ENCODE results near the gene SMIM20.
A peak's percentile ranks its signal among the peaks of the same experiment; 100 is the strongest.
"Not testable (repeated sequence)": the region's sequence is repeated elsewhere in the genome, so short reads cannot be mapped to it uniquely, and the experiment has no call there.

The SMIM20 gene

DNA sequence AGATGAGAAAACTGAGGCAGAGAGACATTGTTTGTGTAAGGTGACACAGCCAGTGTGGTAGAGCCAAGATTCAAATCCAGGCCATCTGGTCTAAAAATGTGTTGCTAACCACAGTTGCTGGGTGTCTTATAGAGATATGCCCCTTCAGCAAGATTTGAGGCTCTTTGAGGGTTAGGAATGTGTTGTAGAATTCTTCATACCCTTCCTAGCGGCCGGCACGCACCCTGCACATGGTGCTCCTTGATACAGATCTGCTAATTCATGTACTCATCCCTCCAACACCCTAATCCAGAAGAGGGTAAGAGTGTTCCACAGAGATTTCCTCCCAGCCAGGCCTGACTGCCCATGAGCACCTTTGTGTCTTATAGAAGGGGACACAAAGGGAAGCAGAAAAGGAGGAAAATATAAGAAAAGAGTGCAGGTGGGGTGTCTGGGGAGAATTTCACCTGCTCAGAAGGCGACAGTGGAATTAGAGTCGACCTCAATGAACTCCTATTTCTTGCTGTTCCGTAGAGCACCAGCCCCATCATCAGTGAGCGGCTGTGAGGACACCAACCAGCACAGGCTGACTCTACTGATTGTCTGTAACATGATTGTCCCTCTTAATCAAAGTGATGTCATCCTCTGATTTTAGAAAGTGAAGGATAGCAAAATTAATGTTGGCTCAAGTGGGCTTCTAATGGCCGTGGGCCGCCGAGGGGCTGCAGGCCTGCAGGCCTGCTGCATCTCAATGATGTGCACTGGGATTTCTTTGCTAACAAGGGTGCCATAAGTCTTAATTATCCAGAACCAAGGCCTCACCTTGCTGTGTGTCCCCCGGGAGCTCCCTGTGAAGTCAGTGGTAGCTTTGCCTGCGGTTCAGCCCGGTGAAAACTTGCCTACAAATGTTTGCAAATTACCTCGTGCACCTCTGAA, 24.2 kb upstream of the SMIM20 start:
- no peak for DNase-seq
- intact Hi-C loops (cut with DNase I): no loop called here

DNA sequence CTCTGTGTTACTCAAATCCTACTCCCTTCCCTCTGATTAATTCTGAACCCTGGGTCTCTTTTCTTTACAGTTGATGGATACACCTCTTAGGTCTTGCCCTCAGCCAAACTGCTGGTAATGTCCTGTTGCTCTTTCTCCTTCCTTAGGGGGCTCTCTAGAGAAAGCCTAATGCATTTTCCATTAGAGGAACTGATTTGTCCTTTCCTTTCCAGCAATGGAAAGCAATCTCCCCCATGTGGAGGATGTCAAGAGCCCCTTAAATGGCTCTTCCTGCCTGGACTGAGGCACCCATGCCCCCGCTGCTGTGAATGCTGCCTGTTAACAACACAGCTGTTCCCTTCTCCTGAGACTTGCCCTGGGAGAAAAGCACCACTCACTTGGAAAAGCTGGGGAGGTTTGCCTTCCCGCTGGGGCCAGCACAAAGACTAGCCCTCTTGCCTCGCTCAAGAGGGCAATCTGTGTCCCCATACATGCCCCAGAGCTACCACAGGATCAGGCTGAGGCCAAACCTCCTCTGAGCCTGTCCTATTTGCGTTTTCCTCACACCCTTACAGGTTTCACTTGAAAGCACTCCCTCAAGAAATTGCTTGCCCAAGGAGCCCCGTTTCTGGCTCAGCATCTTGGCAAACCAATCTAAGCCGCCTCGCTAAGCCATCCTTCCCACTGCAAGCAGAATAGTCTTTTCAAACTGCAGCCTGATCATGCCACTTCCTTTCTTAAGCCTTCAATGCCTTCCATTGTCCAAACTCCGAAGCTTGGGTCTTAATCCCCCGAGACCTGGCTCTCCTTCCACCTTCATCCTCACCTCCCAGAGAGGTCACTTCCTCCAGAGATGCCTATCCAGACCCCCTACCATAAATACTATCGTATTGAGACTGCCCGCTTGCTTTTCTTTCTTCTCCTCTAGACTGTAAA, 23.2 kb upstream of the SMIM20 start:
- intact Hi-C loops (cut with DNase I): no loop called here
- DNase-seq: peak in 6 of 42 donors; percentile 8 to 43 (median 24)

DNA sequence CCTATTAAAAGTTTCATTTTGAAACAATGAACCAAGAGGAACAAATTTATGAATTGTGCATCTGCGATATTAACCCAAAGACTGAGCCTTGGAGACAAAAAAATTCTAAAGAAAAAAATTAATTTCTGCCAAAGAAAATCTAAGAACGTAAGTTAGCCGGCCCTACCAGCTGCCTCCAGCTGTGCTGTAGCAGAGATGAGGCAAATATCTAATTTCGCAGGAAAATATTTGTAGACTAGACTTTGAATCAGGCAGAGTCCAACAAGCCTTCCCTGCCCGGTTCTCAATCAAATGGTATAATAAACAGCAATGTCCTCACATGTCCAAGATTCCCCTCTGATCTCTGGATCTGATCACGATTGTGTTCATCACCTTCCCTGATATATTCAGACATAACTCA, 21.2 kb upstream of the SMIM20 start:
- no peak for DNase-seq
- intact Hi-C loops (cut with DNase I): no loop called here

DNA sequence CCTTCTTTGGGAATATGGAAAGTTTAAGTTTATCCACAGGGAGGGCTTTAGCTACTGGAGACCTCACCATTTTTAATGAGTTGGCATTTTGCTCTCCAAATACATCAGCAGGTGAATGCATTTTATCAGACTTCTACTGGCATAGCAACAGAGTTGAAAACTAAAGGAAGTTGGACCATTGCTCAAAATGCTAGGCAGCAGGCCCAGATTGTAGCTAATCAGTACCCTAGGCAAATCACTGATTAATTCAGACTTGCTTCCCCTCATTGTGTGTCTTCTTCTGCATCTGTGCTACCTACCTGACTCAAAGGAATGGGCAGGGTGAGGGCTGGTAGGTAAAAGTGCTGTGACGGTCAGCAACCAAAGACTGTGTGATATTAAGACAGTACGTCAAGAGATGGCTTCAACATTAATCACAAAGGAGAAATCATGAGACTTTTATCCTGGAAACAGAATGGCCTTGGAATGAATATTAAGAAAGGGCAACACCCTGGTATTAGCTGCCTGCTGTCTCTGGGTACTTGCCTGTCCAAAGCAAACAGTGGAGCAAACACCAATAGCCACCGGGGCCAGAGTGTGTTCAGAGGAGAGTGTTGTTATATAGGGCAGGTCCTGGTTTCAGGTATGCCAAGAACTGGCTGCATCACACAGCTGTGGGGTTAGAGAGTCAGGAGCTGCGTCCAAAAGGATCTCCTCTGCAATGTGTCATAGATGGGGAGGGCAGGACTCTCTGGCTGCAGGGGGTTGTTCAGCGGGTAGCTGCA, 17.1 kb upstream of the SMIM20 start:
- no peak for DNase-seq
- intact Hi-C loops (cut with DNase I): no loop called here

DNA sequence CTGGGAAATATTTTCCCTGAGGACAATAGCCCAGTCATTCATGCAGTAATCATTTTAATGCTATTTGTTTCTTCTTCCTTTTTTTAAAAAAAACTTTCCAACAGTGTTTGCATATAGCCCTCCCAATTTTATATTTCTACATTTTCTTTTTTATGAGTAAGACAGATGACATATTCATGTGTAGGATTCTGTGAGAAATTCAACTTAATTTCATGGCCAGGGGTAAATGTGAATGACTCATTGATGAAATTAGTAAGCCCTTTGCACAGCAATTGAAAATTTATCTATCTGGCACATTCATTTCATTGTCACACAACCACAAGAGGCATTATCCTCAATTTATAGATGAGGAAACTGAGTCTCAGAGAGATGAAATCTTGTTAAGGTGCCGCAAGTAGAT, 13.7 kb upstream of the SMIM20 start:
- no peak for DNase-seq
- intact Hi-C loops (cut with DNase I): no loop called here

DNA sequence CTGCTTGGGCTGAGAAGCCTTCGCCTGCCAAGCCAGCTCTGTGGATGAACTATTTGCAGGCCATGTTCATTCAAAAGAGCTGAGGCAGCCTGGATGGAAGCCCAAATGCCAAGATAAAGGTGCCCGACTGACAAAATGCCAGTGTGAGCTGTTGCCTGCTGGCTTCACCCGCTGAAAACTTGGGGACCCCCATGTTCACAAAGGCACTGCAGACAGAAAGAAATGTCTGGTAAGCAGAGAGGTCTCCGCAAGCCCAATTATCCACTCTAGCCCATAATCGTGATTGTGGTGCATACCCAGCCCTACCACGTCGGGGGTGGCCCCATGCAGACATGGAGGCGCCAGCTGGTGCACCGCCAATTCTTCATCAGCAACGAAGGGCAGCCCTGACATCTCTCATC, 13.0 kb upstream of the SMIM20 start:
- intact Hi-C loops (cut with DNase I): no loop called here
- peak in 13 of 42 donors; percentile 12 to 69 (median 26) for DNase-seq

DNA sequence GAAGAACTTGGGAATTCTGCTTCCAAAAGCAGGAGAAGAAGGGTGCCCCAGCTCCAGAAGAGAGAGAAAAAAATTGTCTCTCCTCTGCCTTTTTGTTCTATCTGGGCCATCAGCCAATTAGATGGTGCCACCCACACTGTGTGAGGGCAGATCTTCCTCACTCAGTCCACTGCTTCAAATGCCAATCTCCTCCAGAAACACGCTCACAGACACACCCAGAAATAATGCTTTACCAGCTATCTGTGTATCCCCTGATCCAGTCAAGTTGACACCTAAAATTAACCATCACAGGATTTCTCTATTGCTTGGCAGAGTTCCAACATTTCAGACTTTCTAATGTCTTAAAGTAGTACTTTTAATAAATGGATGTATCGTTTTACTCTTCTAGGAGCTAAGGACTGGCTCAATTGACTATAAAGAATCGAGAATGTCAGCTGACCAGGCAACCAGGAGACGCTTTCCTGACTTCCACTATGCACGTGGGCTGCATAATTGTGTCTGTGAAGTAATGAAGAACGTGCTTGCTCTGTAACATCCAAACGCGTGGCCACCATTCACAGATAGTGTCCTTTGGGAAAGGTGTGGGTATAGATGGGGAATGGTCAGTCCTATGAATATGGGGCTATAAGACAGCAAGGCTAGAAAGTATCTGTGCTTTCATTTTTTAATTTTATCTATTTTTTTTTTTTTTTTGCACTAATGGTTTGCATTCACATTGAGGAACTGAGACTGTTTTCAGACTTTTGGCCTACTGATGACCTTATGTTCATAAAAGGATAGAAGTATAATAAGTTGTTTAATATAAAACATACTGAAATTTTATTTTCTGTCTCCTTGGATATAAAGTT, 9.9 kb upstream of the SMIM20 start:
- intact Hi-C loops (cut with DNase I): no loop called here
- peak in 24 of 42 donors; percentile 8 to 68 (median 38) for DNase-seq

DNA sequence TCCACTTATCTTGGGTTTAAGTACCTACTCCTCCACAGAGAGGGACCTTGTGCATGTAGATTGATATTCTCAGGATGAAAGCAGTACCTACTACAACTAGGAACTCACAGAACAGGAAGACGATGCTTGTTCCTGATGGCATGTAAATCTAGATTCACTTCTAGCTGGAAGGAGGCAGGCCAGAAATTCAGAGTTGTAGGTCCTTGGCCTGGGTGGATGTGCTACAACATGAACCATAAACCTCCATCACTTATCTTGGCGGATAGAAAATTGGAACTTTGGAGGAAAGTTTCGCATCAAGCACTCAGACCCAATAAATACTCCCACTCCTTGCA, 9.3 kb upstream of the SMIM20 start:
- intact Hi-C loops (cut with DNase I): no loop called here
- DNase-seq: no peak

DNA sequence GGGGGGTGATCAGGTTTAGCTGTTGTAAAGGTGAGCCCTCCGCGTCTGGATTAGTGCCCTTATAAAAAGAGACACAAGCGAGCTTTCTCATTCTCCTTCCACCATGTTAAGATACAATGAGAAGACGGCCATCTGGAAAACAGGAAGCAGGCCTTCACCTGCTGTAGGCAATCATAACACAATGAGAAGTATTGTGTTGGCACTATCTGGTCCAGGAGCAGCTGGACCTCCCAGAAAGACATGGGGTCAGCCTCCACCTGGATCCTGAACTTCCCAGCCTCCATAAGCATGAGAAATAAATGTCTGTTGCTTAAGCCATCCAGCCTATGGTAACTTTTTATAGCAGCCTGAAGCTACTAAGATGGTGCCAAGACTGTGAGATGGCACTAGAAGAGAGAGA, 8.6 kb upstream of the SMIM20 start:
- intact Hi-C loops (cut with DNase I): no loop called here
- no peak for DNase-seq

DNA sequence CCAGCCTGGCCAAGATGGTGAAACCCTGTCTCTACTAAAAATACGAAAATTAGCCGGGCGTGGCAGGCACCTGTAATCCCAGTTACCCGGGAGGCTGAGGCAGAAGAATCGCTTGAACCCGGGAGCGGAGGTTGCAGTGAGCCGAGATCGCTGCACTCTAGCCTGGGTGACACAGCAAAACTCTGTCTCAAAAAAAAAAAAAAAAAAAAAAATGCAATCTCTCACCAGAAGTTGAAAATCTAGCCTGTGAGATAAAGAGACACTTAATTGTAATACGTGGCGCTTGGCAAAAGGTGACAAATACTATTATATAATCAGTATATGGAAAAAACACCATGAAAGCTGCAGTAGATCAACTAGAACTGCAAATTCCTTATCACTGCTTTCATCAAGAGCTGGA, 7.9 kb upstream of the SMIM20 start:
- intact Hi-C loops (cut with DNase I); DNase-seq: not testable (repeated sequence)

DNA sequence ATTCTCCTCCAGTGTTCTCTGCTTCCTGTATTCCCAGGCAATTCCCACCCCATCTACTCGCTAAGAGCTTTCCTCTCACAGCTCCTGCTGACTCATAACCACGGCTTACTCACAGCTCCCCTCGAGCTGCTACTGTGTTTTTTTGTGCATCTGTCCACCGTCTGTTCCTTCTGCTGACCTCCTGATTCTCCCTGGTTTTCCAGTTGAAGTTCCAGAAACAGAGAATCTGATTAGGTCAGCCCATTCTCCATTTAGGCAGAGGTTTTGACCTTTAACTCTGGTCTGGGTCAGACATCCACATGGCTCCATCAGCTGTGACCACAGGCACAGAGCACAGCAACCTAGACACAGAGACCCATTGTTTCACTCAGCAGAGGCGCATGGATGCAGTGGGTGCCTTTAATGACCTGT, 5.5 kb upstream of the SMIM20 start:
- intact Hi-C loops (cut with DNase I): no loop called here
- peak in 24 of 42 donors; percentile 11 to 84 (median 43) for DNase-seq

DNA sequence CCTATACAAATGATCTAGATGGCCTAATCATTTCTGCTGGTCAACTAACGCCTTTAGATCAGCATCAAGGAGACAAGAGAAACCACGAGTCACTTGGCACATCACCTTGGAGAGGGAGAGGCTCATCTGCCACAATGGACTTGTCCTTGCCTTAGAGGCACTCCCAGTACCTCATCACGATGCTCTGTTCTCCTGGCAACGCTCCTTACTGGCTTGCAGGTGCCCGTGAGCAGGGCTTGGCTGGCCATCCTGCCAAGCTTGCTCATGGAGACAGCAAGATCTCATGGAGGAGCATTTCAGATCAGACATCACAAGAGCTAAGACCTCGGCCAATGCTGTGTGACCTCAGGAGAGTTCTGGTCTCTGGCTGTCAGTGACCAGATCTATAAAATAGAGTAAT, 2.7 kb upstream of the SMIM20 start:
- no peak for DNase-seq
- intact Hi-C loops (cut with DNase I): loop anchor here (10.0 kb wide), 1 partner anchor 413 kb away; the partner anchor contains the start of gene RBPJ

DNA sequence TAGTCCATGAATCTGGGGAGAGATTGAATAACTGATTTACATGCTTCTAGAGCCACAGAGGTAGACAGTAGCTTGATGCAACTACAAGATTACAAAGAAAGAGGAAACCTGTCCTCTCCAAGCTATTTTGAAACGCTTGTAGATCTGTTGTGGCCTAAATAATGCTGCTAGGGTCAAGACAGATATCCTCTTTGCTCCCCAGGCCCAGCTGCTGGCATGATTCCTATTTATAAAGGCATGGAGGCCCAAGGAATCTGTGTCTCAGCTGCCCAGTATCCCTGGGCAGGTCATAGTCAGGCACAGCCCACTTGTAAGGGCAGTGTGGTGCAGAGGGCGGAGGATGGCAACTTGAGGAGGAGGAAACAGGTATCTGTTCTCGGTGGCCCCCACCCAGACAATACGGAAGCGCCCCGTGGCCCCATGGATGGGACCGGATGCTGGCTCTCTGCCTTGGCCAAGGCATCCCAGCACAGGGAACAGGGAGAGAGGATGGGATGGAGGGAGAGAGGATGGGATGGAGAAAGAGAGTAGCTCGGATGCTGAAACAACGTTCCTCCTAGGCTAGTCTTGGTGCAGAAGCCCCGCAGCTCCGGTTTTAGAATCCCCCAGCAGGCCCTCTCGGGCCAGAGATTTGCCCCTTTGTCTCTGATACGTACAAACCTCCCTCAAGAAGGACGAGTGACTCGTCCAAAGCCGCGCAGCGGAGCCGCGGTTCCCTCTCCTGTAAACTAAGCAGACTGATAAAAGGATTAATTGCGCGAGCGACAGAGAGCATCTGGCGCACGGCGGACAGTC, 767 bp upstream of the SMIM20 start:
- intact Hi-C loops (cut with DNase I): loop anchor here (10.0 kb wide), 1 partner anchor 412 kb away; the partner anchor contains the start of gene RBPJ
- DNase-seq: peak in 20 of 42 donors; percentile 7 to 54 (median 26)

DNA sequence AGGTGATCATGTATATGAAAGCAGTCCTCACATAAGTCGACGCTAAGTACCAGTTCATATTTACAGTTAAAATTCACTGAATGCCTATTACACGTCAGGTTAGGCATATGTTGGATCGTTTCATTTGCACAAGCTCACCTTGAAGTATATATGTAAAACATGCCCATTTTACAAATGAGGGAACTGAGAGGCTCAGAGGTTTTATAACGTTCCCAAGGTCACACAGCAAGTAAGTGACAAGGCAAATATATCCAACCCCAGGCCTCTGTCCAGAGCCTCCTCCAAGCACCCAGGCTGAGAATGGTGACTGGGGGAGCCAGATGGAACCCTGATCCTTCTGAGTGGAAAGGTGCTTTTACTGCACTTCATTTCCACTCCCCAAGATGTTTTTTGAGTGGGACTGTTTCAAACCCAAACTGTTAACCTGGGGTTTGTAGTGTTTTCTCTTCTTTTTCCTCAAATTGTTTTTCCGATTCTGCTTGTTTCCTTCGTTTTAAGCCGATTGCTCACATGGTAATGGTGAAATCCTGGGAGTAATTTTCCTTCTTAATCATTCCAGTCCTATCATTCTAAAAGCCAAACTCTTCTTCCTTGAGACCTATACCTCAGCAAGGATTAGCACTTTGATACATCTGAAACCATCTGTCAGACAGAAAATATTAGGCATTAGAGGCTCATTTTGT, 791 bp downstream of the SMIM20 start:
- intact Hi-C loops (cut with DNase I): loop anchor here (10.0 kb wide), 1 partner anchor 410 kb away; the partner anchor contains the start of gene RBPJ
- no peak for DNase-seq

DNA sequence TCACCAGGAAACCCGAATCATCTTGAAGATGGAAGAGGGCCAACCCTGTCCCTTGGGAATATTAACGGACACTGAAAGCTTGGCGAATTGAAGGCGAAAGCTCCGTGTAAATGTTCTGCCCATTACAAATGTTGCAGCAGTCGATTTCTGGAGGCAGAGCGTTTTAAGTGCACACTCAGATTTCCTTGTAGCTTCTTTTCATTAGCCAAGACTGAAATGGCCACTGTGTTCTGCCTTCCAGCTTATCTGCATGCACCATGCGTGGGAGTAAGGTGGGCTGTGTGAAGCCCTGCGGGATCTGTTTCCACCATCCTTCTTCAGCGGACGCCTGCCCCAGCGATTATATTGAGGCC, 1.3 kb downstream of the SMIM20 start:
- intact Hi-C loops (cut with DNase I): loop anchor here (10.0 kb wide), 1 partner anchor 409 kb away; the partner anchor contains the start of gene RBPJ
- peak in 1 of 42 donors; percentile 3 for DNase-seq

DNA sequence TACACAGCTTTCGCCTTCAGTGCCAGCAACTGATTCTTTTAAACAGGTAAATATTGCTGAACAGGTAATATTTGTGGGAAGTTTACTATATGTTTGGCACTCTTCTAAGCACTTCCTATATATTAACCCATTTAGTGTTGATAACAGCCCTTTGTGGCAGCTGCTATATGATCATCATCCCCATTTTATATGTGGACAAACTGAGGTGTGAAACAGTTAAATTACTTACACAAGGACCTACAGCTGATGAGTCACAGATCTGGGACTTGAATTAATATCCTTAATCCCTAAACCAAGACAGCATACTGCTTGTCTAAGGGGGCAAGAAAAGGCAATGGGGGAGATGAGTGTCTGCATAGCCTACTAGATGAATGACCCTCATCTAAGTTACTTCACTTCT, 2.9 kb downstream of the SMIM20 start:
- DNase-seq: no peak
- intact Hi-C loops (cut with DNase I): loop anchor here (10.0 kb wide), 1 partner anchor 408 kb away; the partner anchor contains the start of gene RBPJ

DNA sequence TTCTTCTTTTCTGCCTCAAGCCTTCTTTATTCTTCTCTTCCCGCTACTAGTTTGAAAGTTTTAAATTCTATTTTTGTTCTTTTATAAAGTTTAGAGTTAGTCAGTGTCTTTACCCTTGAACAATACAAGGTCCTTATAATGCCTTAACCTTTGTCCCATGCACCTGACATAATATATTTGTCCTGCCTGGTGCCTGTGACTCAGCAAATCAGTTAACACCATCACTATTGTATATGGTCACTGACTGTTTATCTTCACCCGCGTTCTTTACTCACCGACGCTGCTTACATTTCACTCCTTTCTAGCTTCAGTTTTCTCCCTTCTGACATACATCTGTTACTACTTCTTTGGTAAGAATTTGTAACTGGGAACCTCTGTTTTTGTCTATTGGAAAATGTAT, 5.7 kb downstream of the SMIM20 start:
- intact Hi-C loops (cut with DNase I): loop anchor here (10.0 kb wide), 1 partner anchor 405 kb away; the partner anchor contains the start of gene RBPJ
- no peak for DNase-seq
